Kidney epithelial cell (primary cell): Measurements from ENCODE around the gene MEF2C. TPM values are rescaled to one million over a fixed set of nuclear protein-coding genes. Genes with fewer than 3 reads are reported as not detected.

ENCODE experiments used
- DNase-seq: peaks from one replicate; pipeline ENCODE4 v3.0.0-alpha.2; 2010; ENCODE audit warnings: low read depth
- H3K27me3 ChIP-seq: 2 replicates; pipeline ENCODE4 v1.6.0; 2011; ENCODE audit warnings: low read length; ENCODE audit not compliant: control insufficient read depth, insufficient read depth
- H3K36me3 ChIP-seq: 2 replicates; pipeline ENCODE4 v1.5.1; 2011; ENCODE audit warnings: low read length; ENCODE audit not compliant: control insufficient read depth, insufficient read depth
- H3K4me3 ChIP-seq: 2 replicates; pipeline ENCODE4 v1.5.1; 2011; ENCODE audit warnings: low read depth, mild to moderate bottlenecking, control low read depth, low read length
- CTCF ChIP-seq: IDR thresholded peaks from 2 replicates; pipeline ENCODE4 v1.5.1; 2011; ENCODE audit warnings: mild to moderate bottlenecking, moderate library complexity, low read length, control low read depth, inconsistent platforms; ENCODE audit not compliant: insufficient read depth, poor library complexity, severe bottlenecking
- total RNA-seq: library from RNA; depleted of rRNA; stranded (reverse); fragments of >200 nt; gene quantifications from 2 replicates; pipeline ENCODE4 v1.2.3, GENCODE V29; 2015

MEF2C gene
- total RNA-seq, 1 donor from 2014 or later, result 4.8 TPM

- H3K36me3 ChIP-seq, result no peaks in the 10 kb centered on the region
- no peak for DNase-seq
- no peak for TF ChIP-seq CTCF
- H3K27me3 ChIP-seq, result peaks cover 93% of the 10 kb centered on the region
- no peak overlapping the region for H3K4me3 ChIP-seq
Measured at GRCh38 chr5:88676637-88677375, 206.2 kb downstream of the MEF2C start.

- no peak for DNase-seq
- Histone ChIP-seq H3K36me3 (no peaks in the 10 kb centered on the region), H3K4me3 (peak overlapping the region; percentile 23), H3K27me3 (peaks cover 90% of the 10 kb centered on the region)
- no peak for TF ChIP-seq CTCF
Measured at GRCh38 chr5:88675708-88676636, 207.0 kb downstream of the MEF2C start.

- Histone ChIP-seq H3K27me3 (peaks cover 83% of the 10 kb centered on the region), H3K36me3 (no peaks in the 10 kb centered on the region), H3K4me3 (peak overlapping the region; percentile 33)
- no peak for TF ChIP-seq CTCF
- no peak for DNase-seq
Measured at GRCh38 chr5:88675168-88675707, 207.7 kb downstream of the MEF2C start.

GRCh38 chr5:88674356-88675167 lies 208.4 kb downstream of the MEF2C start:
- H3K27me3 ChIP-seq, result peaks cover 79% of the 10 kb centered on the region
- no peak for TF ChIP-seq CTCF
- DNase-seq, result no peak

GRCh38 chr5:88673253-88674105 lies 209.5 kb downstream of the MEF2C start:
- TF ChIP-seq CTCF, result no peak
- Histone ChIP-seq H3K36me3 (no peaks in the 10 kb centered on the region), H3K4me3 (no peak overlapping the region), H3K27me3 (peaks cover 74% of the 10 kb centered on the region)
- no peak for DNase-seq

More at GRCh38 chr5:88674356-88675167, 208.4 kb downstream of the MEF2C start:
- peak overlapping the region; percentile 33 for H3K4me3 ChIP-seq
- no peaks in the 10 kb centered on the region for H3K36me3 ChIP-seq
